CD4-positive, alpha-beta T cell treated with Interleukin-15 for 4 hours (primary cell): ENCODE measurements around the gene TMEM134.
A peak's percentile ranks its signal among the peaks of the same experiment; 100 is the strongest.
"Not testable (repeated sequence)": the region's sequence is repeated elsewhere in the genome, so short reads cannot be mapped to it uniquely, and the experiment has no call there.

Source experiments
- DNase-seq: peaks from one replicate; pipeline ENCODE4 v3.0.0-alpha.2; 2020; ENCODE audit warnings: low spot score

Gene TMEM134

DNA sequence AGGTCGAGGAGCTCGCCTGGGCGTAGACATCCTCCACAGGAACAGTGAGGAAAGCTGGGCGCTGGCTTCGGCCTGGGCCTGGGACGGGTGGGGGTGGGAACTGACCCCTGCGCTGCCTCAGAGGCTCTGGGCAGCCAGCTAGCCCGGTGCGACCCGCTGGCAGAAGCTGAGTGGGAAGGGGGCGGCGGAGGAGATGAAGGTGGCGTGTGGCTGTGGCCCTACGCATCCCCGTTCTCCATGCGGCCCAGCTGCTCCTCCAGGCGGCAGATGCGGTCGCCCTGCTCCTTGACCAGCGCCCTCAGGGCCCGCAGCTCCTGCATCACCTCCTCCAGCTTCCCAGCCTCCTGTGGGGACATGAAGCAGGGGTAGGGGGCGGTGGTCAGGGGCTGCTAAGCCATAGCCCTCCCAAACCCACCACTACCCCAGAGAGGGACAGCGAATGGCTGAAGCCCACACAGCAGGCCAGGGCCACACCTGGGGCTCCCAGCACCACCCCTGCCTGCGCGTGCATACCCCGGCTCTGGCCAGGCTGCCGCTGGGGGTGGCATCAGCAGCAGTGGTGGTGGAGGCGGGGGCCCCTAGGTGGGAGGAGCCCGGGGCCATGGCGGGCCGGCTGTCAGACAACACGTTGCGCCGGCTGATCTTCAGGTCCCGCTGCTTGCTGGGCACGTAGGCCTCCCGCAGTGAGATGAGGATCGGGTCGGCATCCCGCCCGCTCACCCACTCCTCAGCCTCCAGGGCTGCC lies 30.7 kb downstream of the TMEM134 start:
- DNase-seq, result peak; percentile 71

DNA sequence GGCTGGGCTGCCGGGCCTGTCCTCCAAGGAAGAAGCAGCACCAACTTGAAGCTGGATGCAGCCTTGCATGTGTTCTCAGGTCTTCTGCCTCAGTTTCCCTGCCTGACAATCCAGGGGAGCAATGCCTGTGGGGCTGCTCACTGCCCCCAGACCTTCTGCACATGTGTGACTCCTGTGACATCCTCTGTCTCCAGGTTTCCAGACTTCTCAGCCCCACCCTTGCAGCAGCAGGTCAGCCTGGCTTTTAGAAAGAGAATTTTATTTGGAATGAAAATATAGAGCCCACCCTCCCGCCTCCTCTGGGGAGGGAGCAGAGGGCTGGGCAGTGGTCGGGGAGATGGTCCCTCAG lies 31.3 kb downstream of the TMEM134 start:
- DNase-seq, result no peak

DNA sequence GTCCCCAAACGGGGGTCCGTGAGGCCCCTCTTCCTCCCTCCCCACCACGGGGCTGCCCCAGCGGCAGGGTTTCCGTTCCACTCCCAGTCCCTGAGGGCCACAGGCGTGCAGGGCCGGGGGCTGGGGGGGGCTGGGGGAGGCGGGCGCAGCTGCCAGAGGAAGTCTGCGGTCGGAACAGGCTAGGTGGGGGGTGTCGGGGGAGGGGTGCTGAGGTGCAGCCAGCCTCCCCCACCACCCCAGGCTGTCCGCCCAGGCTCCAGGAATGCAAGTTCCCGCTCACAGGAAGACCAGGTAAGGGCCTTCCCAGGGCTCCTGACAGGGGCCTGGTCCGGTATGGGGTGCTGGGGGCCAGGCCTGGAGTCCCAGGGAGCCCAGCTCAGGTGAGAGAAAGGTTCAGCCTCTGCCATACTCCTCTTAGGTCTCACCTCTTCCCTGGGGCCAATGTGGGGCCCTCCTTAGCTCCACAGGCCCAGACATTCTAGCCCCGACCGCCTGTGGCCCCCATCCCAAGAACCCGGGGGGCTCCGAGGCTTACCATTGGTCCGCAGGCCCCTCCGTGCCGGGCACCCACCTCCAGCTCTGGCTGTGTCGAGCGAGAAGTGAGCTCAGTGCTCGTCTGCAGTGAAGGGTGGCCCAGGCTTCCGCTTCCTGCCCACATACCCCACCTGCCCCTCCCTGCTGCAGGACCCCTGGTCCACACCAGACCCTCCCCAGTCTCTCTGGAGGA lies 31.8 kb downstream of the TMEM134 start, which contains the start of gene PTPRCAP:
Gene PTPRCAP (minus strand): TSS at position 601 of the 727 bp plus-strand sequence. CDS start 63 bp downstream, at position 538.
- DNase-seq, result peak; percentile 65

DNA sequence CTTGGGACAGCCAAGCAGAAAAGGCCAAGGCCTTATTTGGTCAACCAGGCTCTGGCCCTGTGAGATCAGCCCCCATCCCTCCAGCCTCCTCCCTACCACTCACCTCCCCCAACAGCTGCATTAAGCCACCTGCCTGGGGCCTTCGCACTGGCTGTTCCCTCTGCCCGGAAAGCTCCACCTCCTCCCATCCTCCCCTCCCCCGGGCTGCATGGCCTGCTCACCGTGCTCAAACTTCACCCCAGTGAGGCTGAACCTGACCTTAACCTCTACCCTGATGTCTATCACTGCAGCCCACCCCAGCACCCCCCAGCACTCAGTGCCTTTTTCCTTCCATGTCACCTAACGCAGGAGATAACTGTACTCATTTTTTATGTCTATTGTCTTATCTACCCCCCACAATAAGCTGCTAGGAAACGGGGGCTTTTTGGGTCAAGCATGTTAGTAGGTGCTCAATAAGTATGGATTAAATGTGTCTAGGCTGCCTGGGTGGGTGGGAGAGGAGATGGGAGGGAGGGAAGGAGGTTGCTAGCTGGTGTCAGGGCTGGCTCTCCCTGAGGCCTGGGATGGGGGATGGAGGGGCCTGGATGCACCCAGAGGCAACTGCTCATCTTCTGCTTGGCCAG lies 32.5 kb downstream of the TMEM134 start:
- peak; percentile 58 for DNase-seq

DNA sequence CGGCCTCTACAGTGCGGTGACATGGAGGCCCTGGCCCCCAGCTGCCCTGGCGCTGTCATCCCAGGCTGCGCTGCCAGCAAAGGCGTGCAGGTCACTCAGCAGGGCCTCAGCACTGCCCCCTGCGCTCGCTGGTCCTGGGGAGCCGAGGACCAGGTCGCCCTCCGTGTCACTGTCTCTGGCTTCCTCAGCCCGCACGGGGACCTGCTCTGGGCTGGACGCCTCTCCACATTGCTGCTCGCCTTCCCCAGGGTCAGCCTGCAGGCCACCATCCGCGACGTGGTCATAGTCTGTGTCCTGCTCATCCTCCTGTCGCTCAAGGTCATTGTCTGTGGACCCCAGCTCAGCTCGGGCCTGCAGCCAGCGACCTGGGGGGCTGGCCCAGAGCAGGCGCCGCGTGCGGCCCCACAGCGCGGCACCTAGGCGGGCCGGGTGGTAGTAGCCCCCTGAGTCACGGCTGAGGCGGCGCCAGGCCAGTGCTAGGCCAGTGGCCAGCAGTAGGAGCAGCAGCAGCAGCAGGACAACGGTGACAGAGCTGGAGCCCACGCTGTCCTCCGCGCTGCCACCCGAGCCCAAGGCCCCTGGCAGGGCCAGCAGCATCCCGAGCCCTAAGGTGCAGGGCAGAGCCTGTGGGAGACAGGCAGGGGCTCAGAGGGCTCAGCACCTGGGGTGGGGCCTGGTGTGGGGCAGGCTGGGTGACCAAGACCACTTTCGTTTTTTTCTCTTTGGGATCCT lies 33.2 kb downstream of the TMEM134 start:
- no peak for DNase-seq

DNA sequence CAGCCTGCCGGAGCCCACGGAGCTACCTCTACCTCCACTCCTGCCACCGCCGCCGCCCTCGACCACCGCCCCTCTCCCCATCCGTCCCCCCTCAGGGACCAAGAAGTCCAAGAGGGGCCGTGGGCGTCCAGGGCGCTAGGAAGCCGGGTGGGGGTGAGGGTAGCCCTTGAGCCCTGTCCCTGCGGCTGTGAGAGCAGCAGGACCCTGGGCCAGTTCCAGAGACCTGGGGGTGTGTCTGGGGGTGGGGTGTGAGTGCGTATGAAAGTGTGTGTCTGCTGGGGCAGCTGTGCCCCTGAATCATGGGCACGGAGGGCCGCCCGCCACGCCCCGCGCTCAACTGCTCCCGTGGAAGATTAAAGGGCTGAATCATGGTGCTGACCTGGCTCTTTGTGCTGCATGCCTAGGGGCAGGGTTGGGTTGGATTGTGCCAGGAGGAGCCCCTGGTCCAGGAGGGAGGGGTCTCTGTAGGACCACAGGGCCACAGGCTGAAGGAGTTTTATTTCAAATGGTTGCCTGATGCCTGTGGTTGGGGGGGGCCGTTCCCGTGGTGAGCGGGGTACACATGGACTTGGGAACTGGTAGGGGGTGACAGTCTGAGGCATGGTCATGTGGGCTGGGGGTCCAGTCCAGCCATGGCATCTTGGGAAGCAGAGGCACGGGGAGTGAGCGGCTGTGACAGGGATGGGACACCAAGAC lies 33.9 kb downstream of the TMEM134 start:
- no peak for DNase-seq

DNA sequence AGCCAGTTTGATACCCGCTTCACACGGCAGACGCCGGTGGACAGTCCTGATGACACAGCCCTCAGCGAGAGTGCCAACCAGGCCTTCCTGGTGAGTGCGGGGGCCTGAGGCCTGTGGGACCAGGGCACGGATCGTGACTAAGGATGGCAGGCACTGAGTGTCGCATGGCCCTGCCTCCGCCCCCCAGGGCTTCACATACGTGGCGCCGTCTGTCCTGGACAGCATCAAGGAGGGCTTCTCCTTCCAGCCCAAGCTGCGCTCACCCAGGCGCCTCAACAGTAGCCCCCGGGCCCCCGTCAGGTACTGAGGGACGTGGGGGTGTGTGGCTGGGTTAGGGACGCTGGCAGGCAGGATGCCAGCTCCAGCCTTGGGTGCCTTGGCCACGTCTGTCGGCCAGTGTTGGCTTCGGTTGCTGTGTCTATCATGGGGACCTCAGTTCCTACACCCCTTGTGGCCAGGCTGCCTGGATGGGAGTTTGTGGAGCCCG lies 34.6 kb downstream of the TMEM134 start:
- DNase-seq, result no peak

DNA sequence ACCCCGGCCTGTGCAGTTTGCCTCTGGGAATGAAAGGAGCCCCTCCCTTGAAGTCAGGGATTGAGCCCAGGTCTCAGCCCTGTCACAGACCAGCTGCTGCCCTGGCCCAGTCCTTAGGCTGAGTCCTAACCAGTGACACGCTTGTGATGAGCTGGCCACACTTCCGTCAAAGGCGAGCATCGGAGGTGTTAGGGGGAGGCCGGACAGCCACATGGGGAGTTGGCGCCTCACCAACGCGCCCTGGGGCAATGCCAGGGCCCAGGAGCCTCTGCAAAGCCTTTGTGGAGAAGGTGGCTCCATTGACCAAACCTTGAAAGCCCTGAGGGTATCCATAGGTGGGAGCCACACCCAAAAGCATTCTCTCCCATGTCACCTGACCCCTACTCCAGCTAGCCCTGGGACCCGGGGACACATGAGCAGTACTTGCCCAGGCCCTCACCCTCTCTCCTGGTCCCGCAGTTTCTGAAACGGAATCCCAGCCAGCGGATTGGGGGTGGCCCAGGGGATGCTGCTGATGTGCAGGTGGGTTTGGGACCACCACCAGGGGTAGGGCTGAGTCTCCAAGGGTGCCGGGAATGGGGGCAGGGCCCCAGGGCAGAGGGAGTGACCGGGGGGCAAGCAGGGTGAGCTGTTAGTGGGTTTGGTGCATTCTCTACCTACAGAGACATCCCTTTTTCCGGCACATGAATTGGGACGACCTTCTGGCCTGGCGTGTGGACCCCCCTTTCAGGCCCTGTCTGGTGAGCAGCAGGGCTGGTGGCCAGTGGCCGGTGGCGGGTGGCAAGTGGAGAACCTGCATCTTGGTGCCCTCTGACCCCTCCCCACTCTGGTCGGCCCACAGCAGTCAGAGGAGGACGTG lies 35.3 kb downstream of the TMEM134 start:
- no peak for DNase-seq

DNA sequence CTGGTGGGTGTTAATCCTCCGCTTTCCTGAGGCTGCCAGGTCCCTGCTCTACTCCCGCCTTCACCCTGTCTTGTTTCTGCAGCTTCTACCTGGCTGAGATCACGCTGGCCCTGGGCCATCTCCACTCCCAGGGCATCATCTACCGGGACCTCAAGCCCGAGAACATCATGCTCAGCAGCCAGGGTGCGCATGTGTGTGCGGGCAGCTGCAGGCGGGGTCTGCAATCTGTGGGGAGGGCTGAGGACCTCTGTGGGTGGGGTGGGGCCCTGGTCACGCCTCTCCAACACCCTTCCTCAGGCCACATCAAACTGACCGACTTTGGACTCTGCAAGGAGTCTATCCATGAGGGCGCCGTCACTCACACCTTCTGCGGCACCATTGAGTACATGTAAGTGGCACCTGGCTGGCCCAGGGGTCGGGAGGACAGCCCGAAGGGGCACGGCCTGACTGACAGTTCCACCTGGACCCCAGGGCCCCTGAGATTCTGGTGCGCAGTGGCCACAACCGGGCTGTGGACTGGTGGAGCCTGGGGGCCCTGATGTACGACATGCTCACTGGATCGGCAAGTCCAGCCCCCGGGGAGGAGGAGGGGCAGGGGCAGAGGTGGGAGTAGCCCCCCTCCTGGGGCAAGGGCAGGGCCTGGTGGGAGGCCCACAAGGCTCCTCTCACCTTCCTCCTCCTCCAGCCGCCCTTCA lies 36.2 kb downstream of the TMEM134 start:
- no peak for DNase-seq

DNA sequence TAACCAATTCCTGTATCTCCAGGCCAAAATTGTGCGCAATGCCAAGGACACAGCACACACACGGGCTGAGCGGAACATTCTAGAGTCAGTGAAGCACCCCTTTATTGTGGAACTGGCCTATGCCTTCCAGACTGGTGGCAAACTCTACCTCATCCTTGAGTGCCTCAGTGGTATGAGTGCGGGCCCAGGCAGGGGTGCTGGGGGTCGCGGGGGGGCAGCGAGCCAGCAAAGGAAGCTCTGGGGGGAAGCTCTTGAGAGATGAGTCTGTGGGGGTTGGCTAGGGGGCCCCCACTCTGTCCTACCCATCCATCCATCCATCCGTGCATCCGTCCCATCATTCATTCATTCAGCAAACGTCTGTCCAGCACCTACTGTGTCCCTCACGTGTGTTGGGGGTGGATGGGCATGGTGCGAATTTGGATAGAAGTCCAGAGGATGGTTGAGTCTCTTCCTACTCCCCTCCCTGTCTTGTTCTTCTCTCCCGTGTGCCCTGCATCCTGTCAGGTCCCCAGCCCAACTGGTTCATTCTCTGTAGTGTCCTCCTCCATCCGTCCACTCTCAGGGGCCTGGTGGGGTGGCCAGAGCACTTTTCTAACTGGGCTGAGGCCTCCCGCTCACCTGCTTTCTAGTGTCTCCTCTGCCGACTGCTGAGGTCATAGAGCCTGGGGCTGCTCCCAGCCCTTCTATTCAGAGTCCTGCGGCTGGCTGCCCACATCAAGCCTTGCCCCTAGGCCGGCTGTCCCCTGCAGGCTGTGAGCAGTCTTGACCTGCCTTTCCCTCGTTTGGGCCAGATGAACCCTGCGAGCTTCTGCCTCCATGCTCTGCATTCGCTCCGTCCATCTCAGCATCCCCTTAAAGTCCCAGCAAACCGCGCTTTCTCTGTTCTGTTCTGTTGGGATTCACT lies 37.5 kb downstream of the TMEM134 start:
- no peak for DNase-seq

DNA sequence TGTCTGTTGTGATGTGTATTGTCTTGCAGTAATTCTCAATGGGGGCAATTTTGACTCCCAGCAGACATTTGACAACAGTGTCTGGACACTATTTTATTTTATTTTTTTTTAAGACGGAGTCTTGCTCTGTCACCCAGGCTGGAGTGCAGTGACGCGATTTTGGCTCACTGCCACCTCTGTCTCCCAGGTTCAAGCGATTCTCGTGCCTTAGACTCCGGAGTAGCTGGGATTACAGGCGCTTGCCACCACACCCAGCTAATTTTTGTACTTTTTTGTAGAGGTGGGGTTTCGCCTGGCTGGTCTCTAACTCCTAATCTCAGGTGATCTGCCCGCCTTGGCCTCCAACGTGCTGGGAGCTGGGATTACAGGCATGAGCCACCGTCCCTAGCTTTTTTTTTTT lies 39.3 kb downstream of the TMEM134 start:
- no peak for DNase-seq

DNA sequence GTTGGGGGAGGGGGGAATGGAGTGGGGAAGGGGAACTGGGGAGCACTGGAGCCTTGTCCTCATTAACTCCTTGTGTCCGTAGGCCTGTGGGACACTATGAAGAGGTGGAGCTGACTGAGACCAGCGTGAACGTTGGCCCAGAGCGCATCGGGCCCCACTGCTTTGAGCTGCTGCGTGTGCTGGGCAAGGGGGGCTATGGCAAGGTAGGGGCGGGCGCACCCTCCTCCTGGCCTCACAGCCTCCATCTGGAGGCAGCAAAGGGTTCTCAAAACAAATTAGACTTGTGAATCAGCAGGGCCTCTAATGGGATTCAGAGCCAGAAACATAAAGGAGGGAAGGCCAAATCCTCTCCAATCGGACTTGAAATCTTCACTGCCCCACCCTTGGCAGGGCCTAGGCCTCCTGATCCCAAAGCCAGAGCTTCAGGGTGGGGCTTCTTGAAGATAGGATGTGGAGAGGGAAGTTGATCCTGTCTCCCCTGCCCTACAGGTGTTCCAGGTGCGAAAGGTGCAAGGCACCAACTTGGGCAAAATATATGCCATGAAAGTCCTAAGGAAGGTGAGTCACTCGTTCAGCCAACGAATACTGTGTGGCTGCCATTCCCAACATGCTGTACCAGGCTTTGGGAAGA lies 39.9 kb downstream of the TMEM134 start:
- no peak for DNase-seq

DNA sequence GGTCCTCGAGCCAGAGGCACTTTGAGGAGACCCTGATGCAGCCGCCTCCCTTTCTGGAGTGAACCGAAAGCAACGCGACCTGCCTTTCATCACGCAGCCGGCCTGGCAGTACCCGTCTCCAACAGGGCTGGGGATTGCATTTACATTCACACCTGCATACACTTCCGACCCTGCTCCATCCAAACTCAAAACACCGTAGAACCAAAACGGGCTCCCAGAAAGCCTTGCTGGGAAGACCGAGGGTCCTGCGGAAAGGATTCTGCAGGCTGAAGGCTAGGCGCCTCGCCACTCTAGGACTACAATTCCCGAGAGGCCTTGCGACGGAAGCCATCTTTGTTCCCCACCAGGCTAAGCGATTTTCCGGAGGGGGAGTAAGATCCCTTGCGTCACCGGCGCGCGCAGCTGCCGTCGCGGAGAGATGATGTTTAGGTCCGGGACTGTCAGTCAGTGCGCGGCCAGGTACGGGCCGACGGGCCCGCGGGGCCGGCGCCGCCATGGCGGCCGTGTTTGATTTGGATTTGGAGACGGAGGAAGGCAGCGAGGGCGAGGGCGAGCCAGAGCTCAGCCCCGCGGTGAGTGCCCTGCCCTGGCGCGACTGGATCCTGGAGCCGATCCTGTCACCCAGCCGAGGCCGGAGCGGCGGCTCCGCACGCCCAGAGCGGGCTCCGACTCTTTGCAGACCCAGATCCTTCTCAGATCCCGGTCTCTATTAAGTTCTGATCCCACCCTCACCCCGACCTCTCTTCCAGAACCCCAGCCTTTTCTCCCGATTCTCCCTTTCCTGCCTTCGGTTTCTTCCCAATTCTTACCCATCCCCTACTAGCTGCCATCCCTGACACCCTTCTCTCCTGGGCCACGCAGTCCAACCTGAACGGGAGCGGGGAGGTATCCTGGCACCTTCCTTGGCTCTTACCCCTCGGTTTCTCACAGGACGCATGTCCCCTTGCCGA lies 40.7 kb downstream of the TMEM134 start, which contains the start of gene RPS6KB2:
Gene RPS6KB2 (plus strand): TSS at position 443 of the 950 bp plus-strand sequence. CDS start 52 bp downstream, at position 495.
- DNase-seq, result peak; percentile 98

DNA sequence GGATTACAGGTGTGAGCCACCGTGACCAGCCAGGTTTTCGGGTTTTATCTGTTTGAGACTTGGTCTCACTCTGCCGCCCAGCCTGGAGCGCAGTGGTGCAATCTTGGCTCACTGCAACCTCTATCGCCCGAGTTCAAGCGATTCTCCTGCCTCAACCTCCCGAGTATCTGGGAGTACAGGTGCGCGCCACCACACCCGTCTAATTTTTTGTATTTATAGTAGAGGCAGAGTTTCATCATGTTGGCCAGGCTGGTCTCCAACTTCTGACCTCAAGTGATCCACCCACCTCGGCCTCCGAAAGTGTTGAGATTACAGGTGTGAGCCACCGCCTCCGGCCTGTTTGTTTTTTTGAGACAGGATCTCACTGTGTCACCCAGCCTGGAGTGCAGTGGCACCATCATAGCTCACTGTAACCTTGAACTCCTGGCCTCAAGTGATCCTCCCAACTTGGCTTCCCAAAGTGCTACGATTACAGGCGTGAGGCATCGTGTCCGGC lies 41.6 kb downstream of the TMEM134 start:
- DNase-seq, result not testable (repeated sequence)

DNA sequence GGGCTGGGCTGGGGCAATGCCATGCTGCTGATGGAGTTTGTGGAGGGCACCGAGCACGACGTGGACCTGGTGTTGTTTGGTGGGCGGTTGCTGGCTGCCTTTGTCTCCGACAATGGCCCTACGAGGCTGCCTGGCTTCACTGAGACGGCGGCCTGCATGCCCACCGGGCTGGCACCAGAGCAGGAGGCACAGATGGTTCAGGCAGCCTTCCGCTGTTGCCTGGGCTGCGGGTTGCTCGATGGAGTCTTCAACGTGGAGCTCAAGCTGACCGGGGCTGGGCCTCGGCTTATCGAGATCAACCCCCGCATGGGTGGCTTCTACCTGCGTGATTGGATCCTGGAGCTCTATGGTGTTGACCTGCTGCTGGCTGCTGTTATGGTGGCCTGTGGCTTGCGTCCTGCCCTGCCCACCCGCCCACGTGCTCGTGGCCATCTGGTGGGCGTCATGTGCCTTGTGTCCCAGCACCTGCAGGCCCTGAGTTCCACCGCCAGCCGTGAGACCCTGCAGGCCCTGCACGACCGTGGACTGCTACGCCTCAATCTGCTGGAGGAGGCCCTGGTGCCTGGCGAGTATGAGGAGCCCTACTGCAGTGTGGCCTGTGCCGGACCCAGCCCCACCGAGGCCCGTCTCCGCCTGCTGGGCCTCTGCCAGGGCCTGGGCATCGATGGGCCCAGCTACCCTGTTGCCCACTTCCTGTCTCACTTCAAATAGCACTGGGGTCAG lies 45.0 kb downstream of the TMEM134 start:
- no peak for DNase-seq

DNA sequence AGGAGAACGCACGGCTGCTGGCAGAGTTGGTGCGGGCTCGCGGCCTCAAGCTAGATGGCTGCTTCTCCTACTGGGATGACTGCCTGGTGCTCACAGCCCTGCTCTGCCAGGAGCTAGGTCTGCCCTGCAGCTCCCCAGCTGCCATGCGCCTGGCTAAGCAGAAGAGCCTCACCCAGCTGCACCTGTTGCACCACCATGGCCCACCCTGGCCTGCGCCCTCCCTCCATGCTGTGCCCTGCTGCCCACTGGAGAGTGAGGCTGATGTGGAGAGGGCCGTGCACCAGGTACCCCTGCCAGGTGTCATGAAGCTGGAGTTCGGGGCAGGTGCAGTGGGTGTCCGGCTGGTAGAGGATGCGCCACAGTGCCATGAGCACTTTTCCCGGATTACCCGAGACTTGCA lies 45.6 kb downstream of the TMEM134 start:
- no peak for DNase-seq
